Lower leg skin (tissue), 3 donors: ENCODE measurements around the gene OSBPL2.

Experiments used
- CTCF ChIP-seq, 3 donors: fragments of 450-650 bp; IDR thresholded peaks; one replicate each; pipeline ENCODE4 v1.5.1; 2016; ENCODE audit warnings: antibody characterized with exemption in 3 of 3, mild to moderate bottlenecking in 3 of 3, moderate library complexity in 2 of 3
- POLR2A ChIP-seq, 2 donors: fragments of 450-650 bp; IDR thresholded peaks; one replicate each; pipeline ENCODE4 v1.6.1; 2016 to 2017; ENCODE audit warnings: antibody characterized with exemption in 2 of 2, mild to moderate bottlenecking in 1 of 2, moderate library complexity in 1 of 2

- no peak for TF ChIP-seq CTCF (IDR thresholded peaks at IDR 0.05)
- TF ChIP-seq POLR2A (IDR thresholded peaks at IDR 0.05): no peak
Observed at GRCh38 chr20:62239278-62239879, 1.1 kb downstream of the OSBPL2 start.
